SHP77 (cell line): ENCODE measurements around the gene LDLRAP1.
A peak's percentile ranks its signal among the peaks of the same experiment; 100 is the strongest.

Experiments used
- DNase-seq, 2 experiments: peaks; one replicate each; lab custom pipeline; 2025; lab: John Stamatoyannopoulos, UW

LDLRAP1 gene

DNA sequence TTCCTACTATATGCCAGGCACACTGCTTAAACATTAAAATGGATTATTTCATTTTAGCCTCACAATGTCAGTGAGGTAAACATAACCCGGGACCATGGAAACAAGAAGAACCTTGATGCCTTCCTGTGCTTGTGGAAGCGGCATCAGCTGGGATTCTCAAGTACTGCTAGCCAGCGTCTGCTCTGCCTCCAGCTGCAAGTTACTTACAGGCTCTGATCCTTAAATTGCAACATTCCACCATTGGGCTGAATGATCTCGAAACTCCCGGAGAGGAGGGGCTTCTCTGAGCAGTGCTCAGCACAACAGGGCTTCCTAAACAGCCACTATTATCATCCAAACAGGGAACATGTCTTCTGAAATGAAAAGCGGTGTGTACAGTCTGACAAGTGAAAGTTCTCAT lies 66.5 kb downstream of the LDLRAP1 start:
- DNase-seq, result peak; percentile 24 to 57

GRCh38 chr1:25610822-25611630 lies 67.6 kb downstream of the LDLRAP1 start:
- DNase-seq, result peak in 1 of 2 experiments; percentile 42

DNA sequence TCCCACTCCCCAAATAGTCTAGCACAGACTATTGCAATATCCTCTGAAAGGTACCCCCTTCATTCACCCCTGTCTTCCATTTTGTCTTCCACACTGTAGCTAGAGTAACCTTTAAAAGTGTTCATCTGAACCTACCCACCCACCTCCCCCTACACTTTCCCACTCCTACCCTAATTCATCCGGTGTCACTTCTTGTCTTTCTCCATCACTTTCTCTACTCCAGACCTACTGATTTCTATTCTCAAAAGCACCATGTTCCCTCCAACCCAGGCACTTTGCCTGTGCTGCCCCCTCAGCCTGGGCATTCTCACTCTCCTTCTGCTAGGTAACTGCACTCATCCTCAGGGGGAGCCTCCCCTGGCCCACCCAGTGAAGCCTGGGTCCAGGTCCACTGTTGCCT lies 68.4 kb downstream of the LDLRAP1 start:
- no peak for DNase-seq

DNA sequence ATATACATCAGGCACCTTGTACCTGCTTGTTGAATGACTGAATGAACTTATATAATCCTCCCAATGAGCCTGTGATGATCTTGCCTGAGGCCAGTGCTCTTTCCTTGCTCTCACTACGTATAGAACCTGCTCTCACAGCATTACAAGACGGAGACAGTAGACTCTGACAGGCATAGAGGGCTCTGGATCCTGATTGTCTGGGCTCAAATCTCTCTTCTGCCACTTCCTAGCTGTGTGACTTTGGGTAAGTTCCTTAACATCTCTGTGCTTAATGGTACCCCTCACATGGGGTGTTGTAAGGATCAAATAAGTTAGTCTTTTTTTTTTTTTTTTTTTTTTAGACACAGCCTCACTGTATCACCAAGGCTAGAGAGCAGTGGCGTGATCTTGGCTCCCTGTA lies 69.0 kb downstream of the LDLRAP1 start:
- DNase-seq, result no peak

DNA sequence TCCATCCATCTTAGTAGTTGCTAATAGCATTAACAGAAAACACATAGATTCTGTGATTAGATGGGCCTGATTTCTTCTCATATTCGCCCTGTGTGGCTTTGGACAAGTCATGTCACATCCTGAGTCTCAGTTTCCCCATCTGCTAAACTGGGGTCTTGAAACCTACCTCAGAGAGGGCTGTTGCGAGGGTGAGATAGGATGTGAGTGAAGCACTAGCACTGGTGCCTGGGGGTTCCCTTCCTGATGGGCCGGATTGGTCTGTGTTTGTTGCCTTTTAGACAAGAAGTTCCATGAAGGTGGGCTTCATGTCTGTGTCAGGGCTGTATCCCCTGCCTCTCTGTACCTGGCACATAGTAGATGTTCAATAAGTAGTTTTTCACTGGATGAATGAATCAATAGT lies 69.7 kb downstream of the LDLRAP1 start:
- no peak for DNase-seq

DNA sequence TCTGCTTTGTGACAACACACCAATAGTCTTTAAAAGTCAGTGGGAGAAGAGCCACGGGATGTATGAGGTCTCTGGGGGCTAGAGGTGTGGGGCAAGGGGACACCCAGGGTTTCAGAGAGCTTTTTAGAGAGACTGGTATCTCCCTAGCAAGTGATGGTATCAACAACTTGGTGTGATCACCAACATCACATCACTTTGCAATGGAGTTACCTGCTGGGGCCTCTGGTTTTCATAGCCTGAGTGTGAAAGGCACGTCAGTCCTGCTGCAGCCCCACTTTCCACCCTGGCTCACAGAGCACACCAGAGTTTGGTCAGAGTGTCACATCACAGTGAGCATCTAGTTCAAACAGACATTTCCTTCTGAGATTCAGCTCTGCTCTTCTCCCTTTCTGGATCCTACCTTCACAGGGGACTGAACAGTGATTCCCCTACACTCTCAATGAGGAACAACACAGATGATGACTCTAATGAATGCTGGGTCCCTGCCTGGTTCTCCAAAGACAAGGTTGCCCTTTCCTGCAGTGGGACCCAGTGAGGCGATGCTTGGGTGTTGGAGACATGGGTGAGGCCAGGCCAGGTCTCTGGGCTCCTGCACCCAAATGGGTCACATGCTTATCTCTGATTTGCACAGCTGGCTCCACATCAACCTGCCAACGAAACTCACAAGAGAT lies 71.2 kb downstream of the LDLRAP1 start:
- no peak for DNase-seq

GRCh38 chr1:25615172-25615541 lies 71.8 kb downstream of the LDLRAP1 start:
- no peak for DNase-seq

DNA sequence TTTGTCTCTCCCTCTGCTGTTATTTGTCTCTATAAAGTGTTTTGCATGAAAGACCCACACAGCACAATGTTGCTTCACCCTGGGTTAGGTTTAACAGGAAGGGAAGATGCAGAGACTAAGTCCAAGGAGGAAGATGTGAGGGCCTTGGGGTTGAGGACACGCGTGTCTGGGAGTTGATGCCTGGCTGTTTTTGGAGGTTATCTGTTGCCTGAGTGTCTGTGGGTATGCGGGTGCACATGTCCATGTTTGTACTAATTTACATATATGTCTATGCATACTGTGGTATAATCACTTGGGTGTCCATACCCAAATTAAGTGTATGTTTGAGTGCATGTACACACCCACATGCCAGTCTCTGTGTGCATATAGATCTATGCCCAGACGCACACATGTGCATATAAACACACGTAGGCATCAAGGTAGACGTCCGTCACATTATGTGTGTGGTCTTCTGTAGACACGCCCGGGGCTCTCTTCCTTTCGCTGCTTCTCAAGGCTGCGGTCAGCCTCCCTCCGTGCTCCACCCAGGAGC lies 72.2 kb downstream of the LDLRAP1 start:
- DNase-seq, result no peak

DNA sequence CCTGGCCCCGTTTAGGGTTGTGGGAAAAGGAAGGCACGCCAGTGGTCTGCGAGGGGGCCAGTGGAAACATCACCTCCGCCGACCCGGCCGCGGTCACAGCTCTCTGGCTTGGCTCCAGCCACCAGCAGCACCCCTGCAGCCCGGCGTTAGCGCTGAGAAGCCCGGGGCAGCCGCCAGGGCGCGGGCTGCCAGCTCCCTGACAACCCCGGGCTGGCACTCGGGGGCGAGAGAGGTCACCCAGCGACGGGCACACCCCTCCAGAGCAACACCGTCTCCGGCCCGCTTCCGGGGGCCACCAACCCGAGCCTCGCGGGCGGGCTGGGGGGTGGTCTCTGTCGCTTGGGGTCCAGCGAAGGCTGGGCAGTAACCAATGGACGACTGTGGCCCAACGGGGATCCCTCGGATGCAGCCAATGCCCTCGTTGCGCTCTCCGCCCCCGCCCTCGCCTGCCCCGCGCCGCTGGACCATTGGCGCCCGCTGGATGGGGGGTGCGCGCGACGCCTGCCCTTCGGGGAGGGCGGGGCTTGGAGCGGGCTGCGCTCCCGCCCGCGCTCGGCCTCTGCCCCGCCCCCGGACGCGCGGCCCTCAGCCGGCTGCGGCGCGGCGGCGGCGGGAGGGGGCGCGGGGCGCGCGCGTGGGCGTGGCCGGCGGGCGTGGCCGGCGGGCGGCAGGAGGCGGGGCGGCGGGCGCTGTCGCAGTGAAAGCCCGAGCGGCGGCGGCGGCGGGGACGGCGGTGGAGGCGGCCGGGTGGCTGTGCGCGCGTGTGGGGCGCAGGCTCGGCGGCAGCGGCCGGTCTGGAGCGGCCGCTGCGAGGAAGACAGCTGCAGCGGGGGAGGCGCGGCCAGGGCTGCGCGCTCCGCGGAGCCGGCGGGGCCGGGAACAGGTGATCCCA lies 72.9 kb downstream of the LDLRAP1 start, which contains the start of gene MAN1C1:
Gene MAN1C1 (plus strand): TSS at position 697 of the 892 bp plus-strand sequence. CDS start 1,007 bp downstream, outside the sequence.
- DNase-seq, result peak; percentile 71 to 91

DNA sequence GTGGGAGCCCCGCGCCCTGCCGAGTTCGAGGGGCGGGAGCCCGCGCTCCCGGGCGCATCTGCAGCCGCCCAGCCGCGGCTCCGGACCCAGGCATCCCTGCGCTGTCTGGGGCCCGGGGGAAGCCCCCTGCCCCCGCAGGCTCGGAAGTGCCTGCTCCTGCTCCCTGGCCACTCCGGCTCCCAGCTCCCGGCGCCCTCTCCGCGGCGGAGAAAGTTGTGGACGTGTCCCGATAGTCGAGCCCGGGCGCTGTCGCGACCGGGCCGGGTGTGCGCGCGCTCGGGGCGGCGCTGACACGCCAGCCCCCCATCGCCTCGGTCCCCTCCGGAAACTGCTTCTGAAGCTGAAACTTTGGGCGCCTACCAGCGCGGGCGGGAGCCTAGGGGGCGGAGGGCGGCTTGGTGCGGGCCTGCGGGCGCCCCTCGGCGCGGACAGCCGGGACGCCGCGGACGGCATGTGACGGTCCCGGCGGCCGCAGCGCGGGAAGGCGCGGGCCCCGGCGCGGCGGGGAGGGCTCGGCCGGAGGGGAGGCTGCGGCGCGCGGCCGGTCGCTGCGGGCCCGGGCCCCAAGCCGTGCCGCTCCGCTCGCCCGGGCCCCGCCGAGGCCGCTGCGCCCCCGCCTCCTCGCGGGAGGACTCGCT lies 73.7 kb downstream of the LDLRAP1 start:
- DNase-seq, result no peak

DNA sequence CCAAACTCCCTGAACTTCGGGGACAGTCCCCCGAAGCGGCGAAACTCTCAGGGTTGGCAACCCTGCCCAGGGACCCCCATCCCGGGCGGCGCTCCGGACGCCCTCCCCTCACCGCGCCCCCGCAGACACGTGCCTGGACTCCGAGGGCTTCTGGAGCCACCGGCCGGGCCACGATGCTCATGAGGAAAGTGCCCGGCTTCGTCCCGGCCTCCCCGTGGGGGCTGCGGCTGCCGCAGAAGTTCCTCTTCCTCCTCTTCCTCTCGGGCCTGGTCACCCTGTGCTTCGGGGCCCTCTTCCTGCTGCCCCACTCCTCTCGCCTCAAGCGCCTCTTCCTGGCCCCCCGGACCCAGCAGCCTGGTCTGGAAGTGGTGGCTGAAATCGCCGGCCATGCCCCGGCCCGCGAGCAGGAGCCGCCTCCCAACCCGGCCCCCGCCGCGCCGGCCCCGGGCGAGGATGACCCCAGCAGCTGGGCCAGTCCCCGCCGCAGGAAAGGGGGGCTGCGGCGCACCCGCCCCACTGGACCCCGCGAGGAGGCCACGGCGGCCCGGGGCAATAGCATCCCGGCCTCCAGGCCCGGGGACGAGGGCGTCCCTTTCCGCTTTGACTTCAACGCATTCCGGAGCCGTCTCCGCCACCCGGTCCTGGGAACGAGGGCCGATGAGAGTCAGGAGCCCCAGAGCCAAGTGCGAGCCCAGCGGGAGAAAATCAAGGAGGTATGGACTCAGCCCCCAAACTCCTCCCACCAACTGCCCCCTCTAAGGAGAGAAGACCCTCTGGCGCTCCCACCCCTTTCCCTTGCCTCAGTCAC lies 74.4 kb downstream of the LDLRAP1 start:
- no peak for DNase-seq

GRCh38 chr1:25618433-25618808 lies 75.0 kb downstream of the LDLRAP1 start:
- no peak for DNase-seq
